NCI-H1417 treated with DMSO at 0.1 percent for 48 hours (cell line): Measurements from ENCODE around the gene UCP2.

Source experiments
- DNase-seq: peaks from one replicate; lab custom pipeline; 2025; lab: John Stamatoyannopoulos, UW

UCP2 gene, protein sequence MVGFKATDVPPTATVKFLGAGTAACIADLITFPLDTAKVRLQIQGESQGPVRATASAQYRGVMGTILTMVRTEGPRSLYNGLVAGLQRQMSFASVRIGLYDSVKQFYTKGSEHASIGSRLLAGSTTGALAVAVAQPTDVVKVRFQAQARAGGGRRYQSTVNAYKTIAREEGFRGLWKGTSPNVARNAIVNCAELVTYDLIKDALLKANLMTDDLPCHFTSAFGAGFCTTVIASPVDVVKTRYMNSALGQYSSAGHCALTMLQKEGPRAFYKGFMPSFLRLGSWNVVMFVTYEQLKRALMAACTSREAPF

DNA sequence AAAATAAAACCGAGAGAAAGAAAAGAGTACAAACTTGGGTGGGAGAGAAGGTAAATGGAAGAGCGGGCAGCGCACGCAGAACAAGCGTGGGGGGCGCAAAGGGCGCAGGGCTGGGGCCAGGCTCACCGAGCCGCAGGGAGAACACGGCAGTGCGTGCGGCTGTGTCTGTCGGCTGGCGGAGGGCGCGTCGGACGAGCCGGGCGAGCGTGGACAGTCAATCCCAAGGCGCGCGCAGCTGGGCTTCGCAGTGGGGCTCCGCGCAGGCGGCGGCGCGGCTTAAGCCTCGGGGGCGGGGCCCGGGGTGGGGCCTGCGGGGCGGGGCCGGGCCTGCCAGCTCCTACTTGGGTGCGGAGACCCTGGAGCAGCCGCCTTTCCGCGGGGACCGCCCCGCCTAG is at the start of gene UCP2:
TSS of gene UCP2 (minus strand) at position 249 of the 395 bp plus-strand sequence. CDS start 4,465 bp downstream, outside the sequence.
- peak; percentile 86 for DNase-seq

DNA sequence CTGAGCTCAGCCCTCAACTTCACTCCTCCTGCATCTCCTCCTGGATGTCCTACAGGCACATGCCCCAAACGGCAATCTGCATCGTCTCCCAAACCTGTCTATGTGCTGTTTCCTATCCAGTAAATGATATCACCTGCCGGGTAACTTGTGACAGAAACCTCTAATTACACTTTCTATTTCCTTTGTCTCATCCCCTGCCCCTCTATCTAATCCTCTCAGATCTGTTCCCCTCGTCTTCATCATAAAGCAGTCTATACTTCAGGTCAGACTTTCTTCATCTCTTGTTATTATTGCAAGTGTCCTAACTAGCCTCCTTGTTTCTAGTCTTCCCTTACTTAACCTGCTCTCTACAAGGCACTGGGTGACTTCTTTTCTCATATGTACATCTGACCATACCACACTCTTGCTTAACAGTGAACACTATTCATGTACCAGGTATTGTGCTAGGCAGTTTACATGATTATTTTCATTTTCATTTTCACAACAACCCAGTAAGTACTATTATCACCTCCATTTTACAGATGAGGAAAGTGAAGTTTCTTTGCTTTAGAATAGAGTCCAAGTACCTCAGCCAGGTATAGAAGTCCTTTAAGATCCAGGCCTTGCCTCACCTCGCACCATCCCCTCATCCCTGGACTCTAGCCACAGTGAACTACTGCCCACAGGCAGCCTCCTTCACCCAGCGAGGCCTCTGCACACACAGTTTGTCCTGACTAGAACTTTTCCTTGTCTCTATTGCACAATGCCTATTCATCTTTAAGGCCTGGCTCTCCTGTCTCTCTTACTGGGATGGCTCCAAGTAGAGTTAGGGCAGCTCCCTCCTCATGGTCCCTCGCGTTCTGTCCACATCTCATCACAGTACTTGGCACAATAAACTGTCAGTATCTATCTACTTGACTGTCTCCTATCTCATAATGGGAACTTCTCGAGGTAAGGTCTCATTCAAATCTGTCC is 48.4 kb upstream of the UCP2 start:
- no peak for DNase-seq

DNA sequence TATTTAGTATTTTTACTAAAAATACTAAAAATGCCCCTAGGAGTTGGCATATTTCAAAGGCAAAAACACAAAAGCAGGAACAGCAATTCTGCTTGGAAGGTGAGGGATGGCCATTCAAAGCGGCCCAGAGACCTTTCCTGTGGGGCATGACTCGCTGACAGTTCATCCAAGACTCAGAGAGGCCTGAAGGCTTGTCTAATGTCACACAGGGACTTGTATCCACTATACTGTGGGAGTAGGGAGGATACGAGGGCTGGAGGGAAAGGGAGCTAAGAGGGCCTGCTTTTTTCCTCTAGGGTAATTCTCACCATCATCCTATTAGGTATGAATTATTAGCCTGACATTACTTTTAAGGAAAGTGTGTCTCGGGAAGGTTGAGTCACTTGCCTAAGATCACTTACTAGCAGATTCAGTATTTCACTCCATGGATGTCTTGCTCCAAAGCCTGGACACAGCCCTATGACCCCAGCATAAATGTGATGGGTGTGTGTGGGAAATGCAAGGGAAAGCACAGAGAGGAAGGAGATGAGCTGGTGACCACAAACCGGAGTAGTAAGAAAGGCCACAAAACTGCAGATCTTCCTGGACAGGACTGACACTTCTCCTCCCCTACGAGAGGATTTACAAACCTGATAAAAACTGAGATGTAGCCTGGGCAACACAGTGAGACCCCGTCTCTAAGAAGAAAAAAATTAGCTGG is 43.0 kb upstream of the UCP2 start:
- DNase-seq = no peak

DNA sequence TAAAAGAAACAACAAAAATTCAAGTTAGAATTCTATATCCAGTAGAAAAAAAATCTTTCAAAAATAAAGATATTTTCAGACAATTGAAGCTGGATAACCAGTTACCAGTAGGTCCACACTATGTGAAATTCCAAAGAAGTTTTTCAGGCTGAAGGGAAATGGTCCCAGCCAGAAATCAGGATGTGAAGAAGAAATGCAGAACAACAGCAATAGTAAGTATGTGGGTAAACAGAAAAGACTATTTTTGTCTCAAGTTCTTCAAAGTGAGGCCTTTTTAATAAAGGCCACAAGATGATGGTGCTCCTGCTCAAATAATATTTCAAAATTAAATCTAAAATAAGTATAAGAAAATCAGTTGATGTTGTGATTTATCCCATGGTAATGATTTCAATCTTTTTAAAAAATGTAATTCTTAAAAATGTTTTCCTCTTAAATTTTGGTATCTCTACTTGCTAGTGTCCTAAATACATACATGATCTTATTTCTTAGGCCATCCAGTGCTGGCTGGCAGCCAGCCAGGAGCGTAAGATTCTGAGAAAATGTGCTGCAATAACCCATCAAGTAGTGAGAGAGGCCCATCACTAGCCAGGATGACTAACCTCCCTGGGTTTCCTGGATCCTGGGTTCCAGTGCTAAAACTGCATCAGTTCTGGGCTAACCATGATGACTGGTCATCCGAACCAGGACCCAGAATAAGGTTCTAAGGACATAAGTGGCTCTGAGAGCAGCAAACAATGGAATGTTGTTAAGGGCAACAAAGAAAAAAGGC is 41.8 kb upstream of the UCP2 start:
- DNase-seq = no peak

DNA sequence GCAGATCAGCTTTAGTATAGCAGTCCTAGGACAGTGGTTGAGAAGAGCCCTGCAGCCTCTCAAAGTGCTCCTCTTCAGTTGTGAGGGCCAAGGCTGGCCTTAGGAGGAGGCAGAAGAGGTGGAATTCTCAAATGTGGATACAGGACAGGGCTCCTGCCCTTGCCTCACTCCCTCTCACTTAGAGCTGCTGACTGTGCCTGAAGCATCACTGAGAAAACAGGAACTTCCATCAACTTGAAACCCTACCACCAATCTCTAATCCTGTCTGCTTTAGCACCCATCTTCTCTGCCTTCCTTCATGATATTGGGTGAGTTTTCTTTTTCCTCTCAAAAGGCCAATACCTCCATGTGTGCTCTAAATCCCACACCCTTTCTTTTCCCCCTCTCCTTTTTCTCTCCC is 40.6 kb upstream of the UCP2 start:
- no peak for DNase-seq

- DNase-seq = no peak
Observed at GRCh38 chr11:74022546-74022945, 39.9 kb upstream of the UCP2 start.

DNA sequence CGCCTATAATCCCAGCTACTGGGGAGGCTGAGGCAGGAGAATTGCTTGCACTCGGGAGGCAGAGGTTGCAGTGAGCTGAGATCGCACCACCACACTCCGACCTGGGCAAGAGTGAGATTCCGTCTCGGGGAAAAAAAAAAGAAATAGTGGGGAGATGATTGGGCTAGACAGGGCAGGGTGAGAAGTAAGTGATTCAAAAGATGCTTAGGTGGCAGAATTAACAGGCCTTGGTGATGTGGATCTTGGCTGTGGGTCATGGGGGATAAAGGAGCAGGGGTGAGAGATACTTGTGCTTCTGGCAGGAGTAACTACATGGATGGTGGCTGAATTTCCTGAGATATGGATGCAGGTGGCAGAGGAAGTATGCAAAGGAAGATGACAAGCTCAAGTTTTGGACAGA is 39.4 kb upstream of the UCP2 start:
- no peak for DNase-seq

GRCh38 chr11:74020539-74020938 is 37.9 kb upstream of the UCP2 start:
- DNase-seq = no peak

DNA sequence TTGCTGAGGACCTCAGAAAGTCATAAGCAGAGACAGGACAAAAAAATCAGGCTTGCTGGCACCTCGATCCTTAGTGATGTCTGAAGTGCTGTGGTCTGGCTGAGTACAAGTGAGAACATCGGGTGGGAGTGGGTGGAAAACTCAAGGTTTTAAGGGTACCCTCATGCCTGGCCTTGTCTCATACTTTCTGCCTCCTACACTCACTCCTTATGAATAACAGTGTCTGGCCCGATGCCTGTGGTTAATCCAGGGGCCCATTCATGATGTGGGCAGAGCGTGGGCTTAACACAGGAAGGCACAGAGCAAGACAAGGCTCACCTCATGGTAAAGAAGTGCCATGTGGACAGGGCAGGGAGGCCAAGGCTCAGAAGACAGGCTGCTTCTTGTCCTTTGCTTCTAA is 37.2 kb upstream of the UCP2 start:
- no peak for DNase-seq

DNA sequence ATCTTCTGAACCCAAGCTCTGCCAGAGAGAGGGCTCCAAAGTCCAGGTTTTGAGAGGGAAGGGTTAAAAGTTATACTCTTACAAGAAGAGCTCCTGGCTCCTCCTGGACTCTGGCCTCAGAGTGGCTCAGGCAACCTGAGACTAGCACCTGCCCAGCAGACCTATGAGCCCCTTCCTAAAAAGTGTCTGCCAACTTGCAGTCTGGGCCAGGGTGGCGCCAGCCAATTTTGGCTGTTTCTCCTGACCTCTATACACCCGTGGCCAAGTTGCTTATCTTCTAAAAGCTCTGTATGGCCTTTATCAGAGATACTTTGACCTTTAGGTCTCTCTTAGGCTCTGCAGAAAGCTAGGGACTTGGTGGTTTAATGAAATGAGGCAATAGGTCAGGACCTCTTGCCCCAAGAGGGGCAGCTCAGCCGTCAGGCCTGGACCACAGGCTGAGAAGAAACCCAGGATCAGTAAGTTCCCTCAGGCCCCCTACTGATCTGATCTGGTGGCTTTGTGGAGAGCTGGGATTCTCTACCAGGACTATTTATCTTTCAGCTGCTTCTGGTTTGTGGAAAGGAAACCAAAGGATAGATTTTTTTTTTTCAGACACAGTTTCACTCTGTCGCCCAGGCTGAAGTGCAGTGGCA is 36.6 kb upstream of the UCP2 start:
- no peak for DNase-seq

- no peak for DNase-seq
Observed at GRCh38 chr11:74018331-74019005, 35.8 kb upstream of the UCP2 start.

- no peak for DNase-seq
Observed at GRCh38 chr11:74017631-74018030, 35.0 kb upstream of the UCP2 start.

GRCh38 chr11:74015919-74016684 is 33.5 kb upstream of the UCP2 start:
- no peak for DNase-seq

GRCh38 chr11:74014880-74015279 is 32.2 kb upstream of the UCP2 start:
- no peak for DNase-seq

DNA sequence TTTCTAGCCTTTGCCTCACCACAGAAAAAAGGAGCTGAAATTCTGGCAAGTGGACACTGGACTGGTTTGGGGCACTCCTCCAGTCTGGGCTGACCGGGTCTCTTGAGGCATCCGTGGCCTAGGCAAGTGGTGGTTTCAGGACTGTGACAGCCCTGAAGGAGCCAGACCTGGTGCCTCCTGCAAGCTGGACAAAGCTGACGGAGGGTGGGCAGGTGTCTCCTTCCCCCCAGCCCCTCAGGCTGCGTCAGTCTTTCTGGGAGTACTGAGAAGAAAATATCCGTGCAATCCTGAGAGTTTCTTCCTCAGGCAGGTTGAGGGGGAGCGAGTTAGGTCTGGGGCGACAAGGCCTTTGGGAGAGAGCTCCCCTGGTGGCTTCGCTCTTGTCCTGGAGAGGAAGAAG is 30.5 kb upstream of the UCP2 start:
- no peak for DNase-seq

GRCh38 chr11:74012074-74012809 is 29.6 kb upstream of the UCP2 start:
- DNase-seq = no peak

DNA sequence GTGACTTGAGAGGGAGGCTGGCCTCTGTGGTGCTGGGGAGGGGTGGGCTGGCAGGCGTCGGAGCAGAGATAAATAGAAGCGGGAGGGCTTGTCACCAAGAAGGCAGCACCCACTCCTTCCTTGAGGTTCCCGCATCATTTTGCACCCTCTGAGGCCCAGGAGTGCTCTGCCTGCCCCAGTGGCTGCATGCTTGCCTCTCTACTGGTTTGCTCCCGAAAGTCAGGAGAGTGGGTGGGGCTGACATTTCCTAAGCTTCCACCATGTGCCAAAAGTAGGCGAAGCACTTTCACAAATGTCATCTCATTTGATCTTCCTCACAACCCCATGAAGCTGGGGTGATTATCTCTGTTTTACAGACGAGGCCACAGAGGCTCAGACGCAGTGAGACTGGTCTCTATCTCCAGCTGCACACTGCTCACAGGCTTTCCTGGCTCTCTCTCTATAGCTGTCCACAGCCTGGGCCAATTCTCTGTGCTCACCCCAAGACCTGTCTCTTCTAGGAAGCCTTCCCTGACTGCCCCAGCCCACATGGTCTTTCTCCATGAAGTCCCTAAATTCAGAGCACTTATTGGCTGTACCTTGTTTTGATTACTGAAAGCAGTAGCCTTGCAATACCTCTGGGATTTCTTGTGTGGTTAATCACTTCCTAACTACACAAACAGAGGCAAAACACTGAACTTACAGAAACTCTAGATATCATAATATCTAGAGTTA is 28.9 kb upstream of the UCP2 start:
- no peak for DNase-seq
